Smooth muscle cell (in vitro differentiated cells): ENCODE results near the gene NCAN. TPM values are rescaled to one million over a fixed set of nuclear protein-coding genes. Genes with fewer than 3 reads are reported as not detected.

ENCODE experiments used
- DNase-seq: peaks from one replicate; lab custom pipeline; 2025; ENCODE audit not compliant: unreplicated experiment; lab: John Stamatoyannopoulos, UW
- H2AFZ ChIP-seq: fragments of 200-600 bp; sonication (generic); 2 replicates; pipeline ENCODE4 v1.6.0; 2016; ENCODE audit warnings: antibody characterized with exemption, low read depth, mild to moderate bottlenecking
- H3F3A ChIP-seq: fragments of 200-600 bp; sonication (generic); 2 replicates; pipeline ENCODE4 v1.6.0; 2017; ENCODE audit warnings: antibody characterized with exemption, low read depth
- H3K27ac ChIP-seq: fragments of 200-600 bp; sonication (generic); 2 replicates; pipeline ENCODE4 v1.5.1; 2016; ENCODE audit warnings: low read depth, mild to moderate bottlenecking
- H3K27me3 ChIP-seq: fragments of 200-600 bp; sonication (generic); 2 replicates; pipeline ENCODE4 v1.6.1; 2016; ENCODE audit warnings: low read depth, mild to moderate bottlenecking
- H3K36me3 ChIP-seq: fragments of 200-600 bp; sonication (generic); 2 replicates; pipeline ENCODE4 v1.5.1; 2016; ENCODE audit warnings: low read depth
- H3K4me1 ChIP-seq: fragments of 200-600 bp; sonication (generic); 2 replicates; pipeline ENCODE4 v1.5.1; 2016; ENCODE audit warnings: low read depth
- H3K4me2 ChIP-seq: fragments of 200-600 bp; sonication (generic); 2 replicates; pipeline ENCODE4 v1.6.0; 2016; ENCODE audit warnings: mild to moderate bottlenecking
- H3K4me3 ChIP-seq: fragments of 200-600 bp; sonication (generic); 2 replicates; pipeline ENCODE4 v1.5.1; 2016; ENCODE audit warnings: mild to moderate bottlenecking
- H3K79me2 ChIP-seq: fragments of 200-600 bp; sonication (generic); 2 replicates; pipeline ENCODE4 v1.6.0; 2016; ENCODE audit warnings: low read depth, mild to moderate bottlenecking
- H3K9ac ChIP-seq: fragments of 200-600 bp; sonication (generic); 2 replicates; pipeline ENCODE4 v1.6.0; 2016; ENCODE audit warnings: low read depth
- H3K9me3 ChIP-seq: fragments of 200-600 bp; sonication (generic); replicated peaks from 2 replicates; pipeline ENCODE4 v1.5.1; 2016; ENCODE audit warnings: low read depth
- H4K20me1 ChIP-seq: fragments of 200-600 bp; sonication (generic); 2 replicates; pipeline ENCODE4 v1.6.0; 2016; ENCODE audit warnings: low read depth
- WGBS: methylation state at CpG from one replicate; pipeline ENCODE4 v1.1.7; 2016; ENCODE audit warnings: low lambda C conversion rate; 5-methylcytosine and 5-hydroxymethylcytosine counted together
- polyA plus RNA-seq: library from polyadenylated mRNA; unstranded; fragments of >200 nt; fragmentation: Nextera tagmentation; extraction: Ambion mirVana; gene quantifications from 2 replicates; pipeline ENCODE4 v1.2.1, GENCODE V29; 2016
- total RNA-seq: library from RNA; depleted of rRNA; stranded (reverse); fragments of >200 nt; gene quantifications from 2 replicates; pipeline ENCODE4 v1.2.3, GENCODE V29; 2014
- TF ChIP-seq, protein P1 (sequence below): fragments of 200-600 bp; sonication (generic); IDR thresholded peaks from 2 replicates; pipeline ENCODE4 v1.5.1; 2017; ENCODE audit warnings: borderline replicate concordance, mild to moderate bottlenecking, antibody characterized with exemption; ENCODE audit not compliant: insufficient read depth, poor library complexity, severe bottlenecking

Gene NCAN
- total and polyA plus RNA-seq, 2 experiments from 2014 or later = not detected

DNA sequence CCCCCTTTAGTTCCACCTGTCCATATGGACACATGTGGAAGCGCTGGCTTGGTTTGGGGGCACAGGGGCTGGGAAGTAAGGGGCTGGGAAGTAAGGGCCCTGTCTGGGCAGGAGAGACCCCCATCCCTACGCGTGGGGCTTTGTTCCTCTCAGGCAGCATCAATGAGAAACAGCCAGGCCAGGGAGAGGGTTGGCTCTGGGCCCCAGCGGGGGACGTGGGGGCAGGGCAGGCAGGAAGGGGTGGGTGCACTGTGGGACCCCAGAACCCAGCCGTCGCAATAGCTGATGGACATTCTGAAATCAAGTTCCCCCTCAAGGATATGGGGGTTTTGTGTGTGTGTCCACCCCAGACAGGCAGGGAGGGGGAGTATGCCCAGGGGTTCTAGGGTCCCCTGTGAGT lies 1.2 kb downstream of the NCAN start:
- Histone ChIP-seq H2AFZ (no peak overlapping the region), H3K4me2 (no peak overlapping the region), H3K27ac (no peak overlapping the region), H3K27me3 (peaks cover 46% of the 10 kb centered on the region), H3K79me2 (no peaks in the 10 kb centered on the region), H3K4me3 (no peak overlapping the region), H3K9me3 (no peaks in the 10 kb centered on the region), H3K9ac (no peak overlapping the region), H3F3A (no peaks in the 10 kb centered on the region), H4K20me1 (no peaks in the 10 kb centered on the region), H3K4me1 (no peaks in the 10 kb centered on the region), H3K36me3 (no peaks in the 10 kb centered on the region)
- 42% methylated on average over 7 of the region's 7 CpGs for WGBS
- TF ChIP-seq, protein P1, sequence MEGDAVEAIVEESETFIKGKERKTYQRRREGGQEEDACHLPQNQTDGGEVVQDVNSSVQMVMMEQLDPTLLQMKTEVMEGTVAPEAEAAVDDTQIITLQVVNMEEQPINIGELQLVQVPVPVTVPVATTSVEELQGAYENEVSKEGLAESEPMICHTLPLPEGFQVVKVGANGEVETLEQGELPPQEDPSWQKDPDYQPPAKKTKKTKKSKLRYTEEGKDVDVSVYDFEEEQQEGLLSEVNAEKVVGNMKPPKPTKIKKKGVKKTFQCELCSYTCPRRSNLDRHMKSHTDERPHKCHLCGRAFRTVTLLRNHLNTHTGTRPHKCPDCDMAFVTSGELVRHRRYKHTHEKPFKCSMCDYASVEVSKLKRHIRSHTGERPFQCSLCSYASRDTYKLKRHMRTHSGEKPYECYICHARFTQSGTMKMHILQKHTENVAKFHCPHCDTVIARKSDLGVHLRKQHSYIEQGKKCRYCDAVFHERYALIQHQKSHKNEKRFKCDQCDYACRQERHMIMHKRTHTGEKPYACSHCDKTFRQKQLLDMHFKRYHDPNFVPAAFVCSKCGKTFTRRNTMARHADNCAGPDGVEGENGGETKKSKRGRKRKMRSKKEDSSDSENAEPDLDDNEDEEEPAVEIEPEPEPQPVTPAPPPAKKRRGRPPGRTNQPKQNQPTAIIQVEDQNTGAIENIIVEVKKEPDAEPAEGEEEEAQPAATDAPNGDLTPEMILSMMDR = no peak
- DNase-seq = no peak

DNA sequence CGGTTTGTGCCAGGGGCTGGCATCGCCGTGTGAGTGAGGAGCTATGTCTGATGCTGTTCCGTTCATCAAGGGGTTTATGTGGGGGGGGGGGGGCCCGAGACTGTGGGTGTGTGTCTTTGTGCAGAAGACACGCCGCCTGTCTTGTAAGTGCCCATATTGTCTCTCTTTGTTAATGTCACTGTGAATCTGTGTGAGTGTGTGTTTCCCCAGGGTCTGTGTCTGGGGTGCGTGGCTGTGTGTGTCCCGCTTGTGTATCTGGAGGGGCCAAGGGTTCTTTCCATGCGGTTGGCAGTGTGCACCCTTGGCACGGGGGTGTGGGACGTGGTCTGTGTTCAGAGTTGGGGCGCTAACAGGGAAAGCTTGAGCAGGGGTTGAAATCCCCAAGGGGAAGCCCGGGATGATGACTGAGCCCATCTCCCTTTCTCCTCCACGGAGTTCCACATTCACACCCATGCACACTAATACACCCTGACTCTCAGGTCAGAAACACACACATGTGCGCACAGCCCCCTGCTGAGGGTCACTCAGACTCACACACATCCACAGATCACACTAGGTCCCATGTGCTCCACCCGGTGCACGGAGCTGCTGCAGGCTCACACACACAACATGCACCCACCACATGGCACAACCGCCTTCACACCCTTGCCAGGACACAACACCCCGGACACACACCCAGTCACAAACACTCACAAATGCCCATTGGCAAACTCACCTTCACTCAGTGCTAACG lies 1.8 kb downstream of the NCAN start:
- no peak overlapping the region for H3K4me2 ChIP-seq
- no peaks in the 10 kb centered on the region for H3K79me2 ChIP-seq

GRCh38 chr19:19214159-19214490 lies 2.4 kb downstream of the NCAN start:
- no peak overlapping the region for H3K9ac ChIP-seq
- peaks cover 46% of the 10 kb centered on the region for H3K27me3 ChIP-seq
- H3K4me3 ChIP-seq = no peak overlapping the region
- no peak overlapping the region for H3K4me2 ChIP-seq
- WGBS = 18% methylated on average over 5 of the region's 5 CpGs
- TF ChIP-seq, protein P1 = no peak
- H4K20me1 ChIP-seq = no peaks in the 10 kb centered on the region
- no peaks in the 10 kb centered on the region for H3K4me1 ChIP-seq
- H3K79me2 ChIP-seq = no peaks in the 10 kb centered on the region
- no peaks in the 10 kb centered on the region for H3K36me3 ChIP-seq
- H3F3A ChIP-seq = no peaks in the 10 kb centered on the region
- H3K9me3 ChIP-seq = no peaks in the 10 kb centered on the region
- no peak for DNase-seq
- no peak overlapping the region for H2AFZ ChIP-seq
- H3K27ac ChIP-seq = no peak overlapping the region

More for the DNA sequence above, 1.8 kb downstream of the NCAN start:
- Histone ChIP-seq H3K9ac (no peak overlapping the region), H3K36me3 (no peaks in the 10 kb centered on the region), H3K4me1 (no peaks in the 10 kb centered on the region), H4K20me1 (no peaks in the 10 kb centered on the region), H3F3A (no peaks in the 10 kb centered on the region), H2AFZ (no peak overlapping the region), H3K27ac (no peak overlapping the region), H3K9me3 (no peaks in the 10 kb centered on the region), H3K4me3 (no peak overlapping the region), H3K27me3 (peaks cover 46% of the 10 kb centered on the region)
- no peak for DNase-seq
- TF ChIP-seq, protein P1 = no peak
- whole genome bisulfite sequencing = 63% methylated on average over 21 of the region's 21 CpGs

DNA sequence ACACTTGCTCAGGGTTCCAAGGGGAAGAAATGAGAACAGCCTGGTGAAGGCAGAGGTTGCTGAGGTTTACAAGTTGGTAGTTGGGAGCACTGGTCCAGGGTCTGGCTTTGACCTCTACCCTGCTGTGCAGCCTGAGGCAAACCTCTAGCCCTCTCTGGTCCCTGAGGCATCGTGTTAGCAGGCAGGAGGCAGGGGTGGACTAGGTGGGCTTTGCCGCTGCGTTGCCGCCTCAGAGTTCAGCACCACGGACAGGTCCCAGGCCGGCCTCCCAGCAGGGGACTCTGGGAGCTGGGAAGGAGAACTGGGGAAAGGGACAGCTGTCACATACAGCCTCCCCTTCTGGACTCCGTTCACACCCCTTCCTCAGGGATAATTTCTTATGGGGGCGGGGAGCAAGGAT lies 3.1 kb downstream of the NCAN start:
- peak; percentile 32 for DNase-seq
- Histone ChIP-seq H3K27ac (no peak overlapping the region), H2AFZ (no peak overlapping the region), H4K20me1 (no peaks in the 10 kb centered on the region), H3K9me3 (no peaks in the 10 kb centered on the region), H3K9ac (no peak overlapping the region), H3K36me3 (no peaks in the 10 kb centered on the region), H3K79me2 (no peaks in the 10 kb centered on the region), H3K4me2 (no peak overlapping the region), H3K4me3 (no peak overlapping the region), H3F3A (no peaks in the 10 kb centered on the region), H3K4me1 (no peaks in the 10 kb centered on the region), H3K27me3 (peaks cover 46% of the 10 kb centered on the region)
- WGBS = 4% methylated on average over 8 of the region's 8 CpGs
- TF ChIP-seq, protein P1 = no peak
